Epithelial cell of esophagus (primary cell): Measurements from ENCODE around the gene ASIC4.

Source experiments
- DNase-seq: peaks from one replicate; pipeline ENCODE4 v3.0.0; 2010; ENCODE audit warnings: low read depth
- H3K4me3 ChIP-seq: 2 replicates; pipeline ENCODE4 v1.5.1; 2011; ENCODE audit warnings: mild to moderate bottlenecking, low read length, control low read depth
- TF ChIP-seq, protein P1 (sequence below): IDR thresholded peaks from 2 replicates; pipeline ENCODE4 v1.5.1; 2011; ENCODE audit warnings: low read depth, mild to moderate bottlenecking, low read length, control low read depth, inconsistent platforms; ENCODE audit not compliant: insufficient read depth; ENCODE audit errors: missing control alignments

ASIC4 gene

GRCh38 chr2:219553168-219553417, 38.8 kb downstream of the ASIC4 start:
- H3K4me3 ChIP-seq: peak overlapping the region; percentile 55
- DNase-seq: no peak
- TF ChIP-seq, protein P1, sequence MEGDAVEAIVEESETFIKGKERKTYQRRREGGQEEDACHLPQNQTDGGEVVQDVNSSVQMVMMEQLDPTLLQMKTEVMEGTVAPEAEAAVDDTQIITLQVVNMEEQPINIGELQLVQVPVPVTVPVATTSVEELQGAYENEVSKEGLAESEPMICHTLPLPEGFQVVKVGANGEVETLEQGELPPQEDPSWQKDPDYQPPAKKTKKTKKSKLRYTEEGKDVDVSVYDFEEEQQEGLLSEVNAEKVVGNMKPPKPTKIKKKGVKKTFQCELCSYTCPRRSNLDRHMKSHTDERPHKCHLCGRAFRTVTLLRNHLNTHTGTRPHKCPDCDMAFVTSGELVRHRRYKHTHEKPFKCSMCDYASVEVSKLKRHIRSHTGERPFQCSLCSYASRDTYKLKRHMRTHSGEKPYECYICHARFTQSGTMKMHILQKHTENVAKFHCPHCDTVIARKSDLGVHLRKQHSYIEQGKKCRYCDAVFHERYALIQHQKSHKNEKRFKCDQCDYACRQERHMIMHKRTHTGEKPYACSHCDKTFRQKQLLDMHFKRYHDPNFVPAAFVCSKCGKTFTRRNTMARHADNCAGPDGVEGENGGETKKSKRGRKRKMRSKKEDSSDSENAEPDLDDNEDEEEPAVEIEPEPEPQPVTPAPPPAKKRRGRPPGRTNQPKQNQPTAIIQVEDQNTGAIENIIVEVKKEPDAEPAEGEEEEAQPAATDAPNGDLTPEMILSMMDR: no peak

- TF ChIP-seq, protein P1: no peak
- no peak for DNase-seq
- no peak overlapping the region for H3K4me3 ChIP-seq
Measured at GRCh38 chr2:219553463-219553963, 39.2 kb downstream of the ASIC4 start.

DNA sequence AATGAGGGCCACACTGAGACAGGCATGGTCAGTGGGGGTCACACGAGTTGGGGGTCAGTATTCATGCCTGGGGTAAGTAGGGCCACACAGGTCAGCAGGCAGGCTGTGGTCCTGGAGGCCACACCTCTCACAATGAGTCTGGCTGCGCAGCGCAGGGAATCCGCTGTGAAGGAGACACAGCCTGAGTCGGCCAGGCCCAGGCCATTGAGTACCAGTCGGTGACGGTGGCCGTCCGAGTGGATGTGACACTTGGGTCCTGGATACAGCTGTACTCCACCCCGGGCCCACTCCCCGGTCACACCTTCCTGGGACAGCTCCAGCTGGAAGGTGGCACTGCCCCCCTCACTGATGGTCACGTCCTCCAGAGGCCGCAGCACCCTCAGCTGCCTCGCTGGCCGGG, 40.1 kb downstream of the ASIC4 start:
- DNase-seq: no peak
- no peak overlapping the region for H3K4me3 ChIP-seq
- TF ChIP-seq, protein P1: no peak

GRCh38 chr2:219555956-219556355, 41.7 kb downstream of the ASIC4 start:
- TF ChIP-seq, protein P1: no peak
- no peak overlapping the region for H3K4me3 ChIP-seq
- DNase-seq: no peak

- H3K4me3 ChIP-seq: no peak overlapping the region
- no peak for DNase-seq
- TF ChIP-seq, protein P1: no peak
Measured at GRCh38 chr2:219556413-219556812, 42.1 kb downstream of the ASIC4 start.

DNA sequence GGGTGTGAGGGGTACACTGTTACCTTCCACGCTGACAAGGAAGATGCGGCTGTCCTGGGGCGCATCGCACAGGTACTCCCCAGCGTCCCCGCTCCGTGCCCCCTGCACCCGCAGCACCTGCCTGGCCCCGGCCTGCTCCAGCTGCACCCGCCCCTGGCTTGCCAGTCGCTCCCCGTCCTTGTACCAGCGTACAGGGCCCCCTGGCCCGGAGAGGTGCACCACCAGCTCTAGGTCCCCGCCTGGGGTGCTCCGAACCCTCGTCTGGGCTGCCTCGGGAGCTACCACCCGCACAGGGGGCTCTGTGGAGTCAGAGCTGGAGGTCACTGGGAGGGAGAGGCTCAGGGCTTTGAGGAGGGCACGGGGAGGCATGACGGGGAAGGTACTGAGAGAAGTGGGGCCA, 43.0 kb downstream of the ASIC4 start:
- DNase-seq: no peak
- TF ChIP-seq, protein P1: no peak
- no peak overlapping the region for H3K4me3 ChIP-seq

DNA sequence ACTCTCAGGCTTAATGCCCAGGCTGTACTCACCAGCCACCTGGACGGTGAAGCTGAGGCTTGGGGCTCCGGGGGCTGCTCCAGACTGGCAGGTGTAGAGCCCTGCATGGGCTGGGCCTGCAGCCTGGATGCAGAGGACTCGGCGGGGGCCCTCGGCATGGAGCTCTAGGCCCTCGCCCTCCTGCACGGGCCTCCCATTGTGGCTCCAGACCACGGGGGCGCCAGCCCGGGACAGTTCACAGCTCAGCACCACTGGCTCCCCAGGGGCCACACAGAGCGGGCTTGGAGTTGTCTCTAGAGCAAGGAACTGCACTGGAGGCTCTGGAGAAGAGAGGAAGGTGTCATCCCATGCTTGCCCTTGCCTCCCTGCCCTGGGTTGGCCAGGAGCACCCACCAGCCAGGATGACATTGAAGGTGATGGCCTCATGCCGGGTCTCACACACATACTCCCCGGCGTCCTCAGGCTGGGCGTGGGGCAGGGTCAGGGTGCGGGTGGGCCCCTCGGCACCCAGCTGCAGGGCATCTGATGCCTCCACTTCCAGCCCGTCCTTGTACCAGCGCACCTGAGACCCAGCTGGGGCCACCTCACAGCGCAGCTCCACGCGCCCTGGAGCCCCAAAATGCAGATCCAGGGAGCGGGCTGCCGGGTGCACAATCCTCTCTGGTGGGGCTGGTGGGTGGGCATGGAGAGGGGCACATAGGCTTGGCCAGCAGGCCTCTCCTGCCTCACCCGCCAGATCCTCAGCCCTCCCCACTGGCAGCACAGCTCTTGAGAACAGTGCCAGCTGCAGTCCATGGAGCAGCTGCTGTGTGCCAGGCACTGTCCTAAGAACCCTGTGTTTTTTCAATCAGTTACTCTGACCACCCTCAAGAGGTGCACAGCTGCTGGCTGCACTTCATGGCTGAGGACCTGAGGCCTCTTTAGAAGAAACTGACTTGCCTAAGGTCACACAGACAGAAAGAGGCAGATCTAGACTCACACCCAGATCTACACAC, 43.8 kb downstream of the ASIC4 start:
- no peak overlapping the region for H3K4me3 ChIP-seq
- TF ChIP-seq, protein P1: no peak
- DNase-seq: no peak
